ENCODE results near the gene EXOC2.

The EXOC2 gene

GRCh38 chr6:511488-512137 lies 181.3 kb downstream of the EXOC2 start (continued):
- no peak for TF ChIP-seq PATZ1 (CRISPR knock-in tag; IDR thresholded peaks at IDR 0.05; ENCODE audit: borderline replicate concordance)
- no peak for TF ChIP-seq ARNTL (CRISPR knock-in tag; IDR thresholded peaks at IDR 0.05; ENCODE audit: borderline replicate concordance, low read depth)
- TF ChIP-seq ZC3H10 (CRISPR knock-in tag; IDR thresholded peaks at IDR 0.05), result no peak
- no peak for TF ChIP-seq ZNF70 (CRISPR knock-in tag; IDR thresholded peaks at IDR 0.05)
- no peak for TF ChIP-seq TOX (CRISPR knock-in tag; IDR thresholded peaks at IDR 0.05; ENCODE audit: borderline replicate concordance)
- no peak for TF ChIP-seq PPARA (CRISPR knock-in tag; IDR thresholded peaks at IDR 0.05; ENCODE audit: borderline replicate concordance)
- no peak for TF ChIP-seq ZFP3 (CRISPR knock-in tag; IDR thresholded peaks at IDR 0.05)
- no peak for TF ChIP-seq ZNF565 (CRISPR knock-in tag; conservative IDR thresholded peaks at IDR 0.05; ENCODE audit: low read depth)
- TF ChIP-seq SNAI2 (CRISPR knock-in tag; IDR thresholded peaks at IDR 0.05), result no peak
- TF ChIP-seq TCF4 (CRISPR knock-in tag; IDR thresholded peaks at IDR 0.05; ENCODE audit: borderline replicate concordance), result no peak
- TF ChIP-seq BACH2 (CRISPR knock-in tag; IDR thresholded peaks at IDR 0.05; ENCODE audit: borderline replicate concordance), result no peak
- no peak for TF ChIP-seq CSDC2 (CRISPR knock-in tag; IDR thresholded peaks at IDR 0.05)

- TF ChIP-seq PATZ1 (CRISPR knock-in tag; IDR thresholded peaks at IDR 0.05; ENCODE audit: borderline replicate concordance) (no peak), ZC3H10 (CRISPR knock-in tag; IDR thresholded peaks at IDR 0.05) (no peak), ZNF565 (CRISPR knock-in tag; conservative IDR thresholded peaks at IDR 0.05; ENCODE audit: low read depth) (no peak), ZFP30 (CRISPR knock-in tag; IDR thresholded peaks at IDR 0.05) (no peak)
- ATAC-seq, result no peak
Observed at GRCh38 chr6:509676-510075, 183.3 kb downstream of the EXOC2 start.

- no peak for TF ChIP-seq OSR1 (CRISPR knock-in tag; IDR thresholded peaks at IDR 0.05)
- no peak for TF ChIP-seq ZFP3 (CRISPR knock-in tag; IDR thresholded peaks at IDR 0.05)
- no peak for TF ChIP-seq ZC3H10 (CRISPR knock-in tag; IDR thresholded peaks at IDR 0.05)
- TF ChIP-seq ZFP30 (CRISPR knock-in tag; IDR thresholded peaks at IDR 0.05), result no peak
- no peak for TF ChIP-seq SNAI2 (CRISPR knock-in tag; IDR thresholded peaks at IDR 0.05)
- ATAC-seq, result no peak
Observed at GRCh38 chr6:508614-509013, 184.3 kb downstream of the EXOC2 start.

GRCh38 chr6:508006-508405 lies 184.9 kb downstream of the EXOC2 start:
- no peak for ATAC-seq
- no peak for TF ChIP-seq ARNTL (CRISPR knock-in tag; IDR thresholded peaks at IDR 0.05; ENCODE audit: borderline replicate concordance, low read depth)
- no peak for TF ChIP-seq ZNF565 (CRISPR knock-in tag; conservative IDR thresholded peaks at IDR 0.05; ENCODE audit: low read depth)
- no peak for TF ChIP-seq ZFP30 (CRISPR knock-in tag; IDR thresholded peaks at IDR 0.05)
- no peak for TF ChIP-seq TCF4 (CRISPR knock-in tag; IDR thresholded peaks at IDR 0.05; ENCODE audit: borderline replicate concordance)
- no peak for TF ChIP-seq SNAI2 (CRISPR knock-in tag; IDR thresholded peaks at IDR 0.05)
- no peak for TF ChIP-seq OSR1 (CRISPR knock-in tag; IDR thresholded peaks at IDR 0.05)
- no peak for TF ChIP-seq ZC3H10 (CRISPR knock-in tag; IDR thresholded peaks at IDR 0.05)
- no peak for TF ChIP-seq BACH2 (CRISPR knock-in tag; IDR thresholded peaks at IDR 0.05; ENCODE audit: borderline replicate concordance)
- TF ChIP-seq GLIS3 (CRISPR knock-in tag; IDR thresholded peaks at IDR 0.05), result no peak
- no peak for TF ChIP-seq CSRNP3 (CRISPR knock-in tag; IDR thresholded peaks at IDR 0.05)
- no peak for TF ChIP-seq CREB5 (CRISPR knock-in tag; IDR thresholded peaks at IDR 0.05; ENCODE audit: low read depth)
- no peak for TF ChIP-seq PPARA (CRISPR knock-in tag; IDR thresholded peaks at IDR 0.05; ENCODE audit: borderline replicate concordance)
- no peak for TF ChIP-seq TOX (CRISPR knock-in tag; IDR thresholded peaks at IDR 0.05; ENCODE audit: borderline replicate concordance)
- TF ChIP-seq ZFP3 (CRISPR knock-in tag; IDR thresholded peaks at IDR 0.05), result no peak
- no peak for TF ChIP-seq PATZ1 (CRISPR knock-in tag; IDR thresholded peaks at IDR 0.05; ENCODE audit: borderline replicate concordance)
- TF ChIP-seq POU6F1 (CRISPR knock-in tag; IDR thresholded peaks at IDR 0.05; ENCODE audit: borderline replicate concordance, low read depth), result no peak
- TF ChIP-seq CSDC2 (CRISPR knock-in tag; IDR thresholded peaks at IDR 0.05), result no peak
- no peak for TF ChIP-seq ZNF8 (CRISPR knock-in tag; IDR thresholded peaks at IDR 0.05)

Measured in SK-N-SH treated with all-trans-retinoic acid at 6 μM for 48 hours (cell line).